Activated T-cell treated with anti-CD3 and anti-CD28 coated beads, Interleukin-2, amount 50 U/mL, for 4 hours (primary cell): ENCODE results near the gene RPS8. TPM values are rescaled to one million over a fixed set of nuclear protein-coding genes. Genes with fewer than 3 reads are reported as not detected.
"Not testable (repeated sequence)": the region's sequence is repeated elsewhere in the genome, so short reads cannot be mapped to it uniquely, and the experiment has no call there.

Source experiments
- ATAC-seq, 2 donors: fragments of 200-7000 bp; cut with Tn5 transposase; one replicate each; pipeline ENCODE4 v1.10.0; 2021
- DNase-seq: peaks from one replicate; pipeline ENCODE4 v3.0.0-alpha.2; 2020
- H3K27me3 Mint-ChIP-seq: one replicate; pipeline ENCODE4 v1.8.0; 2021; ENCODE audit warnings: low read depth, mixed read lengths
- H3K36me3 Mint-ChIP-seq: one replicate; pipeline ENCODE4 v1.8.0; 2022; ENCODE audit warnings: mixed read lengths; ENCODE audit not compliant: insufficient read depth
- H3K4me1 Mint-ChIP-seq: one replicate; pipeline ENCODE4 v1.8.0; 2021; ENCODE audit warnings: low read depth, mixed read lengths
- H3K4me3 Mint-ChIP-seq: one replicate; pipeline ENCODE4 v1.8.0; 2021; ENCODE audit warnings: mild to moderate bottlenecking, moderate library complexity, mixed read lengths
- H3K9me3 Mint-ChIP-seq: one replicate; pipeline ENCODE4 v1.8.0; 2021; ENCODE audit warnings: mixed read lengths
- total RNA-seq, 3 donors: library from RNA; stranded (reverse); gene quantifications; one replicate each; pipeline ENCODE4 v1.2.1, GENCODE V29; 2021

The RPS8 gene
- total RNA-seq, 3 donors from 2014 or later: 2,825 to 3,013 (median 2,945) TPM

DNA sequence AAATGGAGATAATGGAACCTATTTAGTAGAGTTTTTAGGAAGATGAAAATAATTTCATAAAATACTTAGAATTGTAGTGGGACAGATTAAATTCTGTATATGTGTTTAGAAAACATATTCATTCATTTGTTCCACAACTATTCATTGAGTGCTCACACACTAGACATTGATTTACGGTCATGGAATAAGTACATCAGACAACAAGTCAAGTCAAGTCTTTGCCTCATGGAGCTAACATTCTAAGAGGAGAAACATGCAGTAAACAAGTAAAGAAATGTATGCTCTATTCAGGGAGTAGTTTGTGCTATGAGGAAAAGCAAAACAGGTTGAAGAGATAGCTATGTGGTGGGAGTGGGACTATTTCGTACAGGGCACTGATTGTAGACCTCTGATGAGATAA lies 42.0 kb downstream of the RPS8 start:
- H3K4me1 Mint-ChIP-seq: peaks cover 44% of the 10 kb centered on the region

DNA sequence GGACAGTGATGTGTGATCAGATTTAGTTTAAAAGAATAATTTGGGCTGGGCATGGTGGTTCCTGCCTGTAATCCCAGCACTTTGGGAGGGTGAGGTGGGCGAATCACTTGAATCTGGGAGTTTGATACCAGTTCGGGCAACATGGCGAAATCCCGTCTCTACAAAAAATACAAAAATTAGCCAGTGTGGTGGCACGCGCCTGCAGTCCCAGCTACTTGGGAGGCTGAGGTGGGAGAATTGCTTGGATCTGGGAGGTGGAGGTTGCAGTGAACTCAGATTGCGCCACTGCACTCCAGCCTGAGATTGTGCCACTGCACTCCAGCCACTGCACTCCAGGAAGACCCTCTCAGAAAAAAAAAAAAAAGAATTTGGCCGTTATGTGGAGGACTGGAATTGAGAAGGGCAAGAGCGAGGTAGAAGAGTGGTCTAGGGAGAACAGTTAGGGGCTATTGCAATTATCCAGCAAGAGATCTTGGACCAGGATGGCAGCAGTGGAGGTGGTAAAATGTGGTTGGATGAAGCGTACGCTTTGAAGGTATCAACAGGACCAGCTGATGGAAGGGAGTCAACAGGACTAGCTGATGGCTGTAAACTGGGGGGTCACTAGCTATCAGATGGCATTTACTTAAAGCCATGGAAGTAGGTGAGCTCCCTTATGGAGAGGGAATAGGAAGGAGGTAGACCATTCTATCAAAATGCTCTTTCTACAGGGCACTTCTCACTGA lies 42.6 kb downstream of the RPS8 start:
- peaks cover 6% of the 10 kb centered on the region for H3K36me3 Mint-ChIP-seq
- DNase-seq (no peak), ATAC-seq (no peak)
- no peaks in the 10 kb centered on the region for H3K27me3 Mint-ChIP-seq
- peak overlapping the region; percentile 20 for H3K4me3 Mint-ChIP-seq
- H3K4me1 Mint-ChIP-seq: peaks cover 44% of the 10 kb centered on the region
- H3K9me3 Mint-ChIP-seq: no peaks in the 10 kb centered on the region

More for the DNA sequence above, 42.0 kb downstream of the RPS8 start:
- no peak for ATAC-seq
- Mint-ChIP-seq H3K36me3 (peaks cover 6% of the 10 kb centered on the region), H3K9me3 (no peaks in the 10 kb centered on the region), H3K4me3 (peak overlapping the region; percentile 20), H3K27me3 (no peaks in the 10 kb centered on the region)
- DNase-seq: no peak

DNA sequence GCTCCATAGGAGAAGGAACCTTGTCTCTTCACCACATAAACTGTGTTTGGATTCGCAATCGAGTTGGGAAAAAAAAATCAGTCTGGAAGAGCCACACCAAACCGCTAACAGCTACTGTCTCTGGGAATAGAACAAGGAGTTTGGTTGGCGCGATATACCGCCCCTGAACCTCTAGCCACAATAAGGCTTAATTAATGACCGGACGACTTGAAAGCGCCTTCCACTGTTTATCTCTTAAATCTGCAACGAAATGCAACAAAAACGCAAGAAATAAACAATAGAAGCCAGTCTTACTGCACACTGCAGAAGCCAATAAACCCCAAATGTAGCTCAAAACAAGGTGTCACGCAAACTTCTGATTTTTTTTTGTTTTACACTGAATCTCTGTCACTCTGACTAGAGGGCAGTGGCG lies 43.9 kb downstream of the RPS8 start:
- ATAC-seq: no peak
- H3K4me1 Mint-ChIP-seq: peaks cover 38% of the 10 kb centered on the region

DNA sequence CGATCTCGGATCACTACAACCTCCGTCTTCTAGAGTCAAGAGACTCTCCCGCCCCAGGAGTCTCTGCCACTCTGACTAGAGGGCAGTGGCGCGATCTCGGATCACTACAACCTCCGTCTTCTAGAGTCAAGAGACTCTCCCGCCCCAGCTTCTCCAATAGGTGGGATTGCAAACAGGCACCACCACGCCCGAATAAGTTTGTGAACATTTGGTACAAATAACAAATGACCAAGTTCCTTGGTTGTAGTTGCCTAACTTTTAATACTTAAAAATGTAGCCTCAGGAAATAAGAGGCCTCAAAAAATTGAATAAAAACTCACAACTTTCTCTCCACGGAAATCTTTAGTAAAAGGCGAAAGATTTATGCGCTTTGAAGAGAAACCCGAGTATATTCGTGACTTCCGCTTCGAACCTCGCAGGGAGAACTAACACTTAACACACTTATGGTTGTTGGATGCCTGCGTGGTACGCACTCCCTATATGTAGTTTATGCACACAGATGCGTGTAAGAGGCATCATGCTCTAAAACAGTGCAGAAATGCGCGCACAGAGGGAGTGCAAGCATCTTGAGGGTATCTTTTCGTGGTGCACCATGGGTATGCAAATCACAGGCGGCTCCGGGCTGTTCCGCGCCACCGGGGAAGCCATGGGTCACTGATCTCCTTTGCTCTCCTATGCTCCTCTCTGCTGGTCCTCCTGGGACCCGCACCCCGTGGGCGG lies 44.4 kb downstream of the RPS8 start:
- peaks cover 6% of the 10 kb centered on the region for H3K36me3 Mint-ChIP-seq
- H3K9me3 Mint-ChIP-seq: no peaks in the 10 kb centered on the region
- H3K4me1 Mint-ChIP-seq: peaks cover 36% of the 10 kb centered on the region
- H3K4me3 Mint-ChIP-seq: peak overlapping the region; percentile 89
- peak; percentile 91 to 93 for ATAC-seq
- no peaks in the 10 kb centered on the region for H3K27me3 Mint-ChIP-seq
- peak; percentile 68 for DNase-seq

More for the DNA sequence above, 43.9 kb downstream of the RPS8 start:
- Mint-ChIP-seq H3K36me3 (peaks cover 6% of the 10 kb centered on the region), H3K27me3 (no peaks in the 10 kb centered on the region), H3K4me3 (peak overlapping the region; percentile 89), H3K9me3 (no peaks in the 10 kb centered on the region)
- DNase-seq: no peak

DNA sequence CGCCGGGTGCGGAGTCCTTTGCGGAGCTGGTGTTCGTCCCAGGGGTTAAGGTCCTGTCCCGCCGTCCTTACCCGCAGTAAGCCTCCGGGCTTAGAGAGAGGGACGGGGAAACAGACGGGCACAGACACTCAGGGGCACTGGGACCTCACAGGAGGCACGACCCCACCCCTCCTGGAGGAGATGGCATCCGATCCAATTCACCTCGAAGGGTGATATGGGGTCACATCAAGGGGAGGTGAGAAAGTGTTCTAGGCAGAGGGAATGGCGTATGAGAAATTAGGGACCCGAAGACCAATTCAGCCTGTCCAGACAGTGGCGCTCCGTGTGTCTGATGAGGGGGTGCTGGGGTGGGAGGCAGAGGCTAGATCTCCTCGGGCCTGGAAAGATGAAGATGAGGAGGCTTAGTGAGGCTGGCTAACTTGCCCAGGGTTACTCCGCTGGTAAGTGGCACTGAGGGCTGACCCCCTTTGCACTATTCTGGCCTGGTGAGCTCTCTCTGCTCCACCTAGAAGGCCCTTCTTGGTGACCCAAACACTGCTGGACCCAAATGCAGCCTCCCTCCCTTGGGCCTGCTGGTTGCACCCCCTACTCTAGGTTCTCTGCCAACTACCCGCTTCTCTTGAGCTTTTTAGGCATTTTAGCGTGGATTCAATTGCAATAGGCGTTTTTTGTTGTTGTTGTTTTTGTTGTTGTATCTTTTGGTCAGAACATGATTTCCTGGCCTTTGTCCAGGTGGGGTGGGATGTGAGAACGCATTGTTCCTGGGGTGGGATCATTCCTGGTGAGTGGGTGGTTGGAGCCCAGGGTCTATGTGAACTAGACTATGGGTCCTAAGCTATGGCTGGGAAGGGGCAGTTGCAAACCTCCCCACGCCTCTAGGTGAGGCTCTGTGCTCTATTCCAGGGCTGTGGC lies 45.2 kb downstream of the RPS8 start:
- Mint-ChIP-seq H3K9me3 (no peaks in the 10 kb centered on the region), H3K36me3 (no peaks in the 10 kb centered on the region), H3K4me1 (peaks cover 29% of the 10 kb centered on the region), H3K4me3 (peak overlapping the region; percentile 89), H3K27me3 (no peaks in the 10 kb centered on the region)
- ATAC-seq (peak in 1 of 2 donors; percentile 12), DNase-seq (no peak)

DNA sequence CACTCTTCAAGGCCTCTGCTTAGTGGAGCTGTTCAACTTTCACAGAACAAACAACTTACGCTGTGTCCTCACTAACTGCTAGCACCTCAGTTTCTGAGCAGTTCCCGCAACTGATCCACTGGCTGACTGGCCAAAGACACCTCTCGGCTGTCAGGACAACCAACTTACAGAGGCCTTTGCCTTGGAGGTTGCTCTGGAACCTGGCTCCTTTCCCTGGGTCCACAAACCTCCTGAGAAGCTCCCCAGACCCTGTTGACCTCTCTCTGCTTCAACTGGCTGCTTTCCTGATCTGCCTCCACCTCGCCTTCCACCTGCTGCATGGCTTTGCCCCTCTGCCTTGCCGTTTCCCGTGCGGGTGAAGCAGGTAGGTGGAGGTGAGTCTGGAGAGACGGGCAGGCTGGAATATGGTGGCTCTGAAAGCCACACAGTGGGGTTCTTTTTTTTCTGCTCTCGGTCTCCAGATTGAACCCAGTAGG lies 45.9 kb downstream of the RPS8 start:
- no peaks in the 10 kb centered on the region for H3K9me3 Mint-ChIP-seq

DNA sequence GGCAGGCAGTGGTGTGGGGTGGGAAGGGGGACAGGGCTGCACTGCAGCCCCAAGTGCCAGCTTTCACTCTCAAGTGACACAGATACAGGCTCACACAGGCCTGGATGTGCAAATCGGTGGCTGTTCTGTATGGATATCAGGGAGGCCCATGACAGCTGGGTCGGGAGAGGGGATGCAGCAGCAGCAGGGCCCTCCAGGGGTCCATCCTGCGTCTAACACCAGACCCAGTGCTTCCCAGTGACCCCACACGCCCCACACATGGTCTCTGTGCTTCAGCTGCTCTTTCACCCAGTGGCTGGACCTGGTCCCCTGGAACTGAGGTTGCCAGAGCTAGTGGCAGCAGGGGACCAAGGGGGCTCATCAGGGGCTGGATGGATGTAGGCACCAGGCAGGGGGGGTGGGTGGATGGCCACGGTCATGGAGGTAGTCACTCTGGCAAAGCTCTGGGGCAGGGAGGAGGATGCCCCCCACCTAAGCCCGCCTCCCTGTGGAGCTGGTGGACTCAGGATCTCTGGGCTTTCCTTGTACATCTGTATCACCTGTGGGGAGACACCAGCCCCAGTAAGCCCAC lies 46.9 kb downstream of the RPS8 start:
- H3K4me3 Mint-ChIP-seq: no peak overlapping the region
- peaks cover 29% of the 10 kb centered on the region for H3K4me1 Mint-ChIP-seq
- H3K9me3 Mint-ChIP-seq: no peaks in the 10 kb centered on the region
- DNase-seq (no peak), ATAC-seq (no peak)
- no peaks in the 10 kb centered on the region for H3K27me3 Mint-ChIP-seq
- no peaks in the 10 kb centered on the region for H3K36me3 Mint-ChIP-seq

More for the DNA sequence above, 45.9 kb downstream of the RPS8 start:
- H3K4me1 Mint-ChIP-seq: peaks cover 29% of the 10 kb centered on the region
- no peaks in the 10 kb centered on the region for H3K36me3 Mint-ChIP-seq
- no peaks in the 10 kb centered on the region for H3K27me3 Mint-ChIP-seq
- DNase-seq: no peak
- ATAC-seq: no peak
- no peak overlapping the region for H3K4me3 Mint-ChIP-seq

DNA sequence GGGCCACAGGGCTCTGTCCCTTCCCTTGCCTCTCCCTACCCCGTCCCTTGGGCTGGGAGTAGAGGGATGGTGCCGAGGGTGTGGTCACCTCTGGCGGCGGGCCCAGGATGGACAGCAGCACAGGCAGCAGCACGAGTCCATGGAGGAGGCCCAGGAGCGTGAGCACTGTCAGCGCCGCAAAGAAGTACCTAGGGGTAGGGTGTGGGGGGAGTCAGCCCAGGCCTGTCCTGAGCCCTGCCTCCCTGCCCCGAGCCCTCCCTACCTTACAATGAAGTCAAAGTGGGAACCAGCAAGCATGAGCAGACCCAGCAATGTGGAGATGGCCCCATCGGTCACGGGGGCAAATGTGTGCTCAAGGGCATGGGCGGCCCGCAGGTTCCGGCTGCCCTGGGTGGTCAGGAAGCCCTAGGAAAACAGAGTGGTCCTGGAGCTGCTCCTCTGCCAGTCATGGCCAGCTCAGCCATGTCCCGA lies 47.7 kb downstream of the RPS8 start:
- DNase-seq (no peak), ATAC-seq (no peak)
- H3K36me3 Mint-ChIP-seq: no peaks in the 10 kb centered on the region
- H3K27me3 Mint-ChIP-seq: no peaks in the 10 kb centered on the region
- H3K9me3 Mint-ChIP-seq: no peaks in the 10 kb centered on the region
- peaks cover 23% of the 10 kb centered on the region for H3K4me1 Mint-ChIP-seq
- H3K4me3 Mint-ChIP-seq: no peak overlapping the region

DNA sequence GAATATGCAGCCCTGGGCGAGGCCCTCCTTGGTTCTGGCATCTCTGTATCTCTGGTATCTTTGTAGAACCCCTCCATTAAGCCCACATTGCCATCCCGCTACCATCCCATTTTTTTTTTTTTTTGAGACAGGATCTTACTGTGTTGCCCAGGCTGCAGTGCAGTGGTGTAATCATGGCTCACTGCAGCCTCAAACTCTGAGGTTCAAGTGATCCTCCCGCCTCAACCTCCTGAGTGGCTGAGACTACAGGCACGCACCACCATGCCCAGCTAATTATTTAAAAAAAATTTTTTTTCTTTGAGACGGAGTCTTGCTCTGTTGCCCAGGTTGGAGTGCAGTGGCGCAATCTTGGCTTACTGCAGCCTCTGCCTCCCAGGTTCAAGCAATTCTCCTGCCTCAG lies 49.1 kb downstream of the RPS8 start:
- H3K9me3 Mint-ChIP-seq, DNase-seq, H3K27me3 Mint-ChIP-seq, H3K4me3 Mint-ChIP-seq, ATAC-seq, H3K36me3 Mint-ChIP-seq: not testable (repeated sequence)
- peaks cover 14% of the 10 kb centered on the region for H3K4me1 Mint-ChIP-seq

DNA sequence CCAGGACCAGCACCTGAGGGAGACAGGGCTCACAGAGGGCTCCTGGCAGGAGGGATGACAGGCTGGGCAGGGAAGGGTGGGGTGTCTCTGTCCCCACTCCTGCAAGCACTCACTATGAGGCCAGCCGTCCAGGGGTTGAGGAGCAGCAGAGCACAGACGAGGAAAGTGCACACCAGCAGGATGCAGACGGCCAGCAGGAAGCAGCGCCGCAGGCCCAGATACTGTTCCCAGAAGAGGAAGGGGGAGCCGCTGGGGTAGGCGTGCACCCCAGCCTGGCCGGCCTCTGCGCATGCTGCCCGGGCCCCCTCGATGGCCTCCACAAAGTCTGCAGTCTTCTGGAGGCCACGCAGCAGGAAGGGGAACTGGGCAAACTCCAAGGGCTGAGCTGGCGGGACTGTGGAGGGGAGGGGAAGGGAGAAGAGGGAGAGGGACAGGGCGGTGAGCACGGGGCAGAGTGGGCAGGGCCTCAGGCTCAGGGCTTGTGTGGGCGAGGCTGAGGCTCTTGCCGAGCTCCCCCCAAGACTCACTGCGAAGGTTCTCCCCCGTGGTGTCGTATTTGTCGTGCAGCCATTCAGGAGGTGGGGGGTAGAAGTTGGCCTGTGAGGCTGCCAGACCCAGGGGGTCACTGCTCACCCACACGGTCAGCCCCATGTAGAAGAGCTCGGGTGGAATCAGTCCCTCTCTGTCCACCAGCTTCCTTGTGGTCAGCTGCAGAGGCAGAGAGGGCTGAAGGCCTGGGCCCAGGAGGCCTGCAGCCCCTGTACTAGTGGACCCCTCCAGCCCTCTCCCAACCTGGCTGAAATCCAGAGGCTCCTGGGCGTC lies 51.2 kb downstream of the RPS8 start:
- no peaks in the 10 kb centered on the region for H3K9me3 Mint-ChIP-seq
- no peaks in the 10 kb centered on the region for H3K27me3 Mint-ChIP-seq
- no peaks in the 10 kb centered on the region for H3K4me1 Mint-ChIP-seq
- no peak for DNase-seq
- H3K36me3 Mint-ChIP-seq: no peaks in the 10 kb centered on the region
- no peak overlapping the region for H3K4me3 Mint-ChIP-seq
- ATAC-seq: no peak

DNA sequence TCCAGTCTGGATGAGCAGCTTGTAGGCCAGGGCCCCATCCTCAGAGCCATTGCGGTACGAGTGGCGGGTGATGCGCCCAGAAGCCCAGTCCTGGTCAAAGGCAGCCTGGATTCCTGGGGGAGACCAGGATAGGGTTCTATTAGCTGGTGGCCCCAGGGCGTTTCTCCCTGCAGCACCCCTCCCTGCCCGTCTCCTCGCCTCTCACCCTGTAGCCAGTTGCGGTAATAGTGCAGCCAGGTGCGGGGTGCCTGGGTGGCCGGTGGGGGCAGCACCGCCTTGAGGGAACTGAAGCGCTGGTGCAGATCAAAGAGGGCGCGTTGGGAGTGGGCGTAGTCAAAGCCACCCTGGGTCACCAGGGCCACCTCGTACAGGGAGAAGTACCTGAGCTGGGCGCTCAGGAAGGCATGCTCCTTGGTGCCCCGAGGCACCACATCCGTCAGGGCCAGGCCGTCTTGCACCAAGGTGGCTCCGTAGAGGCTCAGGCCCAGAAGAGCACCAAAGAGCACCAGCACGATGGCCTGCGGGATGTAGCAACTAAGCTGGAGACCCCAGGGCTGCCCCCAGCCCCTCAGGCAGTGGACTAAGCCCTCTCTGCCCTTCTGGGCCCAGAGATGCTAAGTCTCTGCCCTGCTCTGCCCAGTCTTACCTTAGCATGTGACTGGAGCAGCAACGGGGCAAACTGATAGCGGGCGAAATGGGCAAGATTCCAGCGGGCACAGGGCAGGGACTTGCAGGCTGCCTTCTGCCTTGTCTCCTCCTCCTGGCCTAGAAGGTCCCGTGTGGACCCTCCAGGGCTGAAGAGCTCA lies 52.1 kb downstream of the RPS8 start:
- no peaks in the 10 kb centered on the region for H3K9me3 Mint-ChIP-seq
- ATAC-seq: no peak
- no peaks in the 10 kb centered on the region for H3K36me3 Mint-ChIP-seq
- H3K4me1 Mint-ChIP-seq: no peaks in the 10 kb centered on the region
- H3K4me3 Mint-ChIP-seq: no peak overlapping the region
- no peak for DNase-seq
- H3K27me3 Mint-ChIP-seq: no peaks in the 10 kb centered on the region

DNA sequence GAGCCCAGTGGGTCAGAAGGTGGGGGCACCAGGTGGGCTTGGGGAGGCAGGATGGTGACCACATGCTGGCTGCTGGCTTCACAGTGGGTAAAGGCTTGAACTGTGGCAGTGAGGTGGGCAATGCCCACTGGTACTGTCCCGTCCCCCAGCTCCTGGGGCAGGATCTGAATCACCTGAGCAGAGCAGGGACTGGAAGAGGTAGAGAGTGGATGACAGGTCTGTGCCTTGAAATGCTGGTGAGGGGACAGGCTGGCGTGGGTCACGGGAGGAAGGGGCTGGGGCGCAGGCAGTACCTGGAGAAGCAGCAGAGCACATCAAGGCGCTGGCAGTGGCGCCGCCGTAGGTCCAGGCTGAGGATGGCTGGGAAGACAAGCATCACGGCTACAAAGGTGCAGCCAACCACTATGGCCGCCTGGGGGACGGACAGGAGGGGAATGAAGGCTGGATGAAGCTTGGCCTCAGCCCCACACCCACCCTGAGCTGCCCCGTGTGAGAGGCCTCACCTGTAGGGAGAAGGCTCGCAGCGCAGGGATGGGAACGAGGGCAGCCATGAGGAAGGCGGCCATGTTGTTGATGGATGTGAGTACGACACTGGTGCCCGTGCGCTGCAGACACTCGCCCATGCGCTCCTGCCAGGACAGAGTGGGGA lies 52.8 kb downstream of the RPS8 start:
- Mint-ChIP-seq H3K4me3 (no peak overlapping the region), H3K27me3 (no peaks in the 10 kb centered on the region), H3K9me3 (no peaks in the 10 kb centered on the region), H3K4me1 (no peaks in the 10 kb centered on the region), H3K36me3 (no peaks in the 10 kb centered on the region)
- ATAC-seq: no peak
- DNase-seq: no peak
